Activated CD4-positive, alpha-beta T cell treated with anti-CD3 and anti-CD28 coated beads for 4 hours (primary cell): ENCODE data around the gene C2CD2.
"Not testable (repeated sequence)": the region's sequence is repeated elsewhere in the genome, so short reads cannot be mapped to it uniquely, and the experiment has no call there.

Experiments used
- DNase-seq, 2 donors: peaks; one replicate each; pipeline ENCODE4 v3.0.0-alpha.2; 2020

Gene C2CD2

GRCh38 chr21:41956926-41957729 is 3.3 kb upstream of the C2CD2 start:
- DNase-seq, result no peak

- DNase-seq, result no peak
Observed at GRCh38 chr21:41955516-41955915, 1.7 kb upstream of the C2CD2 start.

- no peak for DNase-seq
Observed at GRCh38 chr21:41954654-41955499, 1.1 kb upstream of the C2CD2 start.

GRCh38 chr21:41953249-41953830 is 478 bp downstream of the C2CD2 start:
- DNase-seq, result no peak

- no peak for DNase-seq
Observed at GRCh38 chr21:41952568-41953248, 1.1 kb downstream of the C2CD2 start.

- DNase-seq, result no peak
Observed at GRCh38 chr21:41951876-41952567, 1.8 kb downstream of the C2CD2 start.

- DNase-seq, result no peak
Observed at GRCh38 chr21:41950941-41951351, 2.9 kb downstream of the C2CD2 start.

- not testable (repeated sequence) for DNase-seq
Observed at GRCh38 chr21:41949631-41950030, 4.2 kb downstream of the C2CD2 start.

GRCh38 chr21:41948901-41949300 is 4.9 kb downstream of the C2CD2 start:
- DNase-seq, result no peak

GRCh38 chr21:41948078-41948895 is 5.5 kb downstream of the C2CD2 start:
- DNase-seq, result no peak

- DNase-seq, result no peak
Observed at GRCh38 chr21:41945982-41946381, 7.8 kb downstream of the C2CD2 start.

GRCh38 chr21:41943851-41944250 is 10.0 kb downstream of the C2CD2 start:
- no peak for DNase-seq

GRCh38 chr21:41942457-41942856 is 11.4 kb downstream of the C2CD2 start:
- DNase-seq, result no peak

GRCh38 chr21:41941941-41942340 is 11.9 kb downstream of the C2CD2 start:
- DNase-seq, result no peak

- DNase-seq, result no peak
Observed at GRCh38 chr21:41940431-41940830, 13.4 kb downstream of the C2CD2 start.

GRCh38 chr21:41939391-41939790 is 14.4 kb downstream of the C2CD2 start:
- no peak for DNase-seq

GRCh38 chr21:41933313-41934079 is 20.3 kb downstream of the C2CD2 start:
- no peak for DNase-seq

- DNase-seq, result no peak
Observed at GRCh38 chr21:41932576-41933312, 21.1 kb downstream of the C2CD2 start.

GRCh38 chr21:41932191-41932575 is 21.6 kb downstream of the C2CD2 start:
- DNase-seq, result no peak

- no peak for DNase-seq
Observed at GRCh38 chr21:41931041-41931451, 22.8 kb downstream of the C2CD2 start.
